Measurements from ENCODE around the gene MFSD6.
"Not testable (repeated sequence)": the region's sequence is repeated elsewhere in the genome, so short reads cannot be mapped to it uniquely, and the experiment has no call there.

The MFSD6 gene

GRCh38 chr2:190505696-190506095, 97.5 kb downstream of the MFSD6 start:
- DNase-seq = no peak

GRCh38 chr2:190506666-190507065, 98.5 kb downstream of the MFSD6 start:
- no peak for DNase-seq

- no peak for DNase-seq
Observed at GRCh38 chr2:190507135-190507534, 99.0 kb downstream of the MFSD6 start.

GRCh38 chr2:190509895-190510294, 101.7 kb downstream of the MFSD6 start:
- not testable (repeated sequence) for DNase-seq

DNA sequence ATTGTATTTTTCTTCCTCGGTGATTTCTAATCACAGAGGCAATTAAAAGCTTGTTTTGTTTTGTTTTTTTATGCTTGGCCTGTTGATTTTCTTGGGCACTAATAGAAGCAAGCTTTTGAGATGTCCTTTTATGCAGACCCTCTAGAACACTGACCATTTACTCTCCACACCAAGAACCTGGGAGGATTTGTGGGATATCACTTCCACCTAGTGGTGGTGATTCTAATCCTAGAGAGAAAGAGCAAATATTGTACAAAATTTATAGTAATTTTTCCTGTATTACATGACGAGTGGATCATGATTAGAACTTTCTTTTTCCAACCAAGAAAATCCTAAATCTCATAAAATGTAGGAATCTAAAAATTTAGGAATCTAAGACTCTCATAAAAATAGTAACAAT, 102.9 kb downstream of the MFSD6 start:
- peak; percentile 13 to 18 for DNase-seq

- peak; percentile 14 to 46 for DNase-seq
Observed at GRCh38 chr2:190512539-190513095, 104.5 kb downstream of the MFSD6 start.

DNA sequence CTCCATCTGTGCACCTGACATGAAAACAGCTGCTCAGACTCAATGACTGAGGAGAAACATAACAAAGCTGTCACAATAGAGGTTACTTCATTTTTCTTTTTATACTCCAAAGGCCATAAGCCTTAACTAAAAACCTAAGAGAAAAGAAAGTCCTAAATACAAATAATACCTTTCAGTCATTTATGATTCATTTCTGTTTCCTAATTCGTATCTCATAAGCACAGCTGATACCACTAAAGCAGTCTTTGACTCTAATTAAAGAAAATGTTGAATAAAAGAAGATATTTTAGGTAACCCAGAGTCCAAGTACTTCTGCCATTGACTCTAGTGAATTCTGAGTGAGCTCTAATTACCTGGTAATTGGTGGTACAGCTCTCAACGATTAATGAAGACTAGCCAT, 105.7 kb downstream of the MFSD6 start:
- no peak for DNase-seq

DNA sequence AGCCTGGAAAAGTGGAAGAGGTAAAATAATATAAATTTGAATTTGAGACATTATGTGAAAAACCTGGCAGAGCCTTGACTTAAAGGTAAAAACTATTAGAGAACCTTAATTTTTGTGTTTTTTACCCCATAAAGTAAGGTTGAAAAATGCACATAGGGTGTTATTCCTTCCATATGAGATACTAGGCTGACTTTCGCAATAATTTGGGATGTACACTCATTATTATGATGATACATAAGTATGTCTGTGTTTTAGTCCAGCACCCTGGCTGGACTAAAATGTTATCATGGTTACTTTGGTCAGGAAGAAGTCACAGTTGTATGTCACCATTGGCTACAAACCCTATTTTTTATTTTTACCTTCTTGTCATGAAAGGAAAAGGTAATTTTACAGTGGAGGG, 106.5 kb downstream of the MFSD6 start:
- no peak for DNase-seq

GRCh38 chr2:190515687-190516086, 107.5 kb downstream of the MFSD6 start:
- no peak for DNase-seq

- no peak for DNase-seq
Observed at GRCh38 chr2:190517468-190517867, 109.3 kb downstream of the MFSD6 start.

DNA sequence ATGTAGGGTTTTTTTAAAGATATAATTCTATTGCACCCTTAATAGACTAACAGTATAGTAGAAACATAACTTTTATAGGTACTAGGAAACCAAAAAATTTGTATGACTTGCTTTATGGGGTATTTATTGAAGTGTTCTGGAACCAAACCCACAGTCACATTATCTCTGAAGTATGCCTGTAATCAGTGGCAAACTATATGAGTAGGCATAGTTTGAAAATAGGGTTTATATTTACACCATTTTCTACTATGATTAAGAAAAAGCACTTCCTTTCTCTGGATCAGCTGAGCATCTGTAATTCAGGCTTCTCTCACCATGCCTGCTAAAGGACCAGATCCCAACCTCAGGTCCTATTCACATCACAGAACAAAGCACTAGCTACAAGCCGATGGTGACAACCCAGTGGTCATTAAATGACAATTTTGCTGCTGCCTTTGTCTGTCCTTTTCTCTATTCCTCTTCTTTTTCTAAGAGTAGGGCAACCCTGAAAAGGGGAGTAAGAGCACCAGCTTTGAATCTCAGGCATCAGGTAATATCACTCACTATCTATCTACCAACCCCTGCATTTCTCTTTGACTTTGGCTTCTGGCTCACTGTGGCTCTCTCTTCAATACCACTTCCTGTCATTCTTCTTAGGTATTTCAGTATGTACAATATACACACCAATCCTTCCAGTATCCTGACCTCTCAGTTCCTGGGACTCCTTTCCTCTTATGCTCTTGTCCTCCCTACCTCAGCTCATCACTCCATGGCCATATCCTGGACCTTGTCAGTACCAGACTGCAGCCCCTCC, 112.0 kb downstream of the MFSD6 start:
- DNase-seq = no peak

- no peak for DNase-seq
Observed at GRCh38 chr2:190524928-190525327, 116.8 kb downstream of the MFSD6 start.

GRCh38 chr2:190526105-190526750, 118.1 kb downstream of the MFSD6 start:
- DNase-seq = peak; percentile 31 to 35

- DNase-seq = no peak
Observed at GRCh38 chr2:190527214-190527613, 119.1 kb downstream of the MFSD6 start.

GRCh38 chr2:190527918-190528317, 119.8 kb downstream of the MFSD6 start:
- no peak for DNase-seq

- DNase-seq = peak; percentile 57 to 63
Observed at GRCh38 chr2:190528521-190529001, 120.4 kb downstream of the MFSD6 start.

GRCh38 chr2:190529486-190530247, 121.5 kb downstream of the MFSD6 start:
- peak; percentile 14 to 43 for DNase-seq

GRCh38 chr2:190530248-190530900, 122.2 kb downstream of the MFSD6 start:
- DNase-seq = no peak

DNA sequence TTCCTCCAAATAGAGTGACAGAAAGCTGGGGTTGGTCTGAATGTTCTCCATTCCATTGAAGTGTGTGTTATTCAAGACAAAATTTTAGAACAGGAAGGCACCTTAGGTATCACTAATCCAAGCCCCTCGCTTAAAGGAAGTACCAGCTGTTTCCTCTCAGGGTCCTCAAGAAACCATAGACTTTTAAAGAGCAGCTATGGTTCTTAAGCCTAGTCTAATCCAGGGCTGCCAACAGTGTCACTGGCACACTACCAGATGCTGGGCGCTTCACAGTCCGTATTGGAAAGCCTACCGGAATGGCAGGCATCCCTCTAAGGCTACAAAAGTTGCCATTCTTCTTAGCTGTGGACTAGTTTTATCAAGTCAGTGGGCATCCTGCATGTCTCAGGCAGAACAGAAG, 124.4 kb downstream of the MFSD6 start:
- DNase-seq = no peak

- DNase-seq = peak in 1 of 2 experiments; percentile 22
Observed at GRCh38 chr2:190533175-190533967, 125.2 kb downstream of the MFSD6 start.

- peak in 1 of 2 experiments; percentile 56 for DNase-seq
Observed at GRCh38 chr2:190533968-190534309, 125.8 kb downstream of the MFSD6 start.

All from AML-193 (cell line).